Sigmoid colon (tissue), 7 donors: ENCODE data around the gene RASGRP3. TPM values are rescaled to one million over a fixed set of nuclear protein-coding genes. Genes with fewer than 3 reads are reported as not detected.

Experiments used
- DNase-seq: peaks from one replicate; pipeline ENCODE4 v3.0.0-alpha.2; 2019
- H3K27ac ChIP-seq, 4 donors: fragments of 200-600 bp; sonication (generic); one replicate each; pipeline ENCODE4 v1.5.1; 2016 to 2019; ENCODE audit warnings: mild to moderate bottlenecking in 1 of 4
- H3K27me3 ChIP-seq, 3 donors: fragments of 200-600 bp; sonication (generic); one replicate each; pipeline ENCODE4 v1.5.1; 2019; ENCODE audit warnings: mild to moderate bottlenecking in 1 of 3
- H3K36me3 ChIP-seq, 4 donors: fragments of 200-600 bp; sonication (generic); one replicate each; pipeline ENCODE4 v1.5.1; 2016 to 2019
- H3K4me1 ChIP-seq, 4 donors: fragments of 200-600 bp; sonication (generic); one replicate each; pipeline ENCODE4 v1.5.1; 2017 to 2019
- H3K4me3 ChIP-seq, 4 donors: fragments of 200-600 bp; sonication (generic); one replicate each; pipeline ENCODE4 v1.5.1; 2017 to 2019; ENCODE audit warnings: mild to moderate bottlenecking in 2 of 4, moderate library complexity in 1 of 4
- H3K9me3 ChIP-seq, 4 donors: fragments of 200-600 bp in 3 of 4; sonication (generic) in 3 of 4; one replicate each; pipeline versions ENCODE4 v1.5.1 to v1.6.1; 2013 to 2019
- EP300 ChIP-seq, 4 donors: sonication (generic); formaldehyde crosslinking; IDR thresholded peaks; one replicate each; pipeline ENCODE4 v1.6.1; 2017; ENCODE audit warnings: antibody characterized with exemption in 4 of 4
- POLR2A ChIP-seq, 2 donors: fragments of 450-650 bp; IDR thresholded peaks; one replicate each; pipeline ENCODE4 v1.6.1; 2016; ENCODE audit warnings: antibody characterized with exemption in 2 of 2, mild to moderate bottlenecking in 2 of 2, moderate library complexity in 2 of 2
- POLR2AphosphoS5 ChIP-seq, 4 donors: sonication (generic); formaldehyde crosslinking; IDR thresholded peaks; one replicate each; pipeline ENCODE4 v1.6.1; 2017; ENCODE audit warnings: antibody characterized with exemption in 4 of 4
- intact Hi-C: fragments of 100-400 bp; cut with DNase I; formaldehyde crosslinking; loops from one replicate; pipeline ENCODE4 v1.15.1; 2023
- polyA plus RNA-seq, 3 donors: library from polyadenylated mRNA; stranded (reverse); fragments of 200-250 nt; gene quantifications; one replicate each; pipeline ENCODE4 v1.2.3, GENCODE V29; 2013
- small RNA-seq, 3 donors: library from RNA; depleted of rRNA; stranded (forward); fragments of <200 nt; gene quantifications; one replicate each; pipeline ENCODE3, GENCODE V24; 2016
- total RNA-seq, 4 donors: library from RNA; depleted of rRNA; stranded (reverse); fragments of >200 nt; gene quantifications; one replicate each; pipeline ENCODE4 v1.1.0, GENCODE V29; 2016
- TF ChIP-seq, protein P1 (sequence below), 4 experiments: fragments of 450-650 bp in 3 of 4; fragments of 200-600 bp in 1 of 4; IDR thresholded peaks; one replicate each; pipeline ENCODE4 v1.5.1; 2016 to 2019; ENCODE audit warnings: antibody characterized with exemption in 4 of 4, mild to moderate bottlenecking in 3 of 4, moderate library complexity in 2 of 4
- donor health status: healthy with polysubstance abuse.
- donor health status: Bipolar disorder and iron deficiency.
- donor health status: healthy.

The RASGRP3 gene
- total and polyA plus RNA-seq, 7 donors: 1.8 to 14.7 (median 6.7) TPM

DNA sequence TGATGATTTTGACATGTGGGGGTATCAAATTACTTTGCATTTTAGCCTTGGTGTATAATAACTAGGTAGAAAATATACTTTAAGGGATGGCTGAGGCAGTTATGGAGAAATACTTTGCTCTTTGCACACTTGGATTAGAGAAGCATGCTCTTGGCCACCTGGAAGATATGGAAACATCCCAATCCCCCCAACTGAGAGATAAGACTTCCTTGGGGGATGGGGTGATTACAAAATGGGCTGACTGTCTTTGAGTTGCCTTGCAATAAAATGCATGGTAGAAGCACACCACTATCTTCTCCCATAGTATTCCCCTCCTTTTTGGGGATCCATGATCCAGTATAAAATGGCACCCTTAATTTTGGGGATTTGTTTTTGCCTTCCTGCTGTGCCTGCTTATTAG is 137.7 kb downstream of the RASGRP3 start:
- Histone ChIP-seq H3K4me1 (no peaks in the 10 kb centered on the region), H3K9me3 (no peaks in the 10 kb centered on the region), H3K27me3 (no peaks in the 10 kb centered on the region), H3K27ac (no peak overlapping the region), H3K4me3 (no peak overlapping the region), H3K36me3 (no peaks in the 10 kb centered on the region)
- intact Hi-C loops: no loop called here
- DNase-seq: no peak
- TF ChIP-seq EP300 (IDR thresholded peaks at IDR 0.05): no peak
- TF ChIP-seq POLR2AphosphoS5 (IDR thresholded peaks at IDR 0.05): no peak
- TF ChIP-seq, protein P1, sequence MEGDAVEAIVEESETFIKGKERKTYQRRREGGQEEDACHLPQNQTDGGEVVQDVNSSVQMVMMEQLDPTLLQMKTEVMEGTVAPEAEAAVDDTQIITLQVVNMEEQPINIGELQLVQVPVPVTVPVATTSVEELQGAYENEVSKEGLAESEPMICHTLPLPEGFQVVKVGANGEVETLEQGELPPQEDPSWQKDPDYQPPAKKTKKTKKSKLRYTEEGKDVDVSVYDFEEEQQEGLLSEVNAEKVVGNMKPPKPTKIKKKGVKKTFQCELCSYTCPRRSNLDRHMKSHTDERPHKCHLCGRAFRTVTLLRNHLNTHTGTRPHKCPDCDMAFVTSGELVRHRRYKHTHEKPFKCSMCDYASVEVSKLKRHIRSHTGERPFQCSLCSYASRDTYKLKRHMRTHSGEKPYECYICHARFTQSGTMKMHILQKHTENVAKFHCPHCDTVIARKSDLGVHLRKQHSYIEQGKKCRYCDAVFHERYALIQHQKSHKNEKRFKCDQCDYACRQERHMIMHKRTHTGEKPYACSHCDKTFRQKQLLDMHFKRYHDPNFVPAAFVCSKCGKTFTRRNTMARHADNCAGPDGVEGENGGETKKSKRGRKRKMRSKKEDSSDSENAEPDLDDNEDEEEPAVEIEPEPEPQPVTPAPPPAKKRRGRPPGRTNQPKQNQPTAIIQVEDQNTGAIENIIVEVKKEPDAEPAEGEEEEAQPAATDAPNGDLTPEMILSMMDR (IDR thresholded peaks at IDR 0.05): no peak
- TF ChIP-seq POLR2A (IDR thresholded peaks at IDR 0.05): no peak

Small RNA genes lying within 50 kb of the gene (small RNA-seq; reads per million reads assigned to genes)
- gene ATP6V0E1P3: 0 reads per million in 3 donors

Other genes with a start within 250 kb of the RASGRP3 start
- 10 to 100 TPM; 19.9 to 53.2 (median 21.3) TPM for gene FAM98A, start 122.7 kb downstream of the RASGRP3 start, total RNA-seq
- 10 to 100 TPM; 11.8 to 28.6 (median 16.8) TPM for gene FAM98A, start 122.7 kb downstream of the RASGRP3 start, polyA plus RNA-seq